OCI-LY7 (cell line): ENCODE data around the gene NPLOC4. TPM values are rescaled to one million over a fixed set of nuclear protein-coding genes. Genes with fewer than 3 reads are reported as not detected.

Experiments
- BruUV-seq: library from RNA; stranded (reverse); fragments of 400-500 nt; replicated peaks from 2 replicates; lab custom pipeline; 2021; lab: Mats Ljungman, UMichigan
- CTCF ChIA-PET: fragments of 300-600 bp; sonication (Branson Sonifier 250); formaldehyde crosslinking; loops from one replicate; lab custom pipeline; 2022; ENCODE audit warnings: antibody characterized with exemption; ENCODE audit not compliant: unreplicated experiment; lab: Charles Lee
- POLR2A ChIA-PET: fragments of 300-600 bp; sonication (Branson Sonifier 250); formaldehyde crosslinking; loops from one replicate; lab custom pipeline; 2022; ENCODE audit warnings: antibody characterized with exemption; lab: Charles Lee
- DNase-seq: peaks from one replicate; pipeline ENCODE4 v3.0.0-alpha.2; 2015; ENCODE audit warnings: low spot score
- H2AFZ ChIP-seq: fragments of 200-600 bp; sonication (generic), shearing (Covaris generic); 2 replicates; pipeline ENCODE4 v1.6.1; 2014; ENCODE audit warnings: mild to moderate bottlenecking, antibody characterized with exemption, low read length, moderate library complexity
- H3K27ac ChIP-seq: fragments of 200-600 bp; sonication (generic); 2 replicates; pipeline ENCODE4 v1.5.1; 2014; ENCODE audit warnings: mixed run types, low read depth, mild to moderate bottlenecking, moderate library complexity, low read length, inconsistent platforms; ENCODE audit not compliant: poor library complexity, severe bottlenecking
- H3K36me3 ChIP-seq: fragments of 200-600 bp; sonication (generic); 2 replicates; pipeline ENCODE4 v1.6.1; 2014; ENCODE audit warnings: mild to moderate bottlenecking, antibody characterized with exemption, low read length, moderate library complexity, mixed read lengths; ENCODE audit not compliant: insufficient read depth
- H3K4me1 ChIP-seq: fragments of 200-600 bp; sonication (generic); 2 replicates; pipeline ENCODE4 v1.5.1; 2014; ENCODE audit warnings: mild to moderate bottlenecking, low read length; ENCODE audit not compliant: insufficient read depth, poor library complexity, severe bottlenecking
- H3K4me2 ChIP-seq: fragments of 200-600 bp; sonication (generic); 2 replicates; pipeline ENCODE4 v1.6.1; 2014; ENCODE audit warnings: mild to moderate bottlenecking, low read length
- H3K4me3 ChIP-seq: fragments of 200-600 bp; sonication (generic); 2 replicates; pipeline ENCODE4 v1.5.1; 2014; ENCODE audit warnings: mild to moderate bottlenecking, low read depth, low read length; ENCODE audit not compliant: poor library complexity, severe bottlenecking
- H3K79me2 ChIP-seq: fragments of 200-600 bp; sonication (generic); 2 replicates; pipeline ENCODE4 v1.6.1; 2016; ENCODE audit warnings: low read depth, mild to moderate bottlenecking, low read length, moderate library complexity, mixed read lengths; ENCODE audit not compliant: insufficient read depth
- H3K9me2 ChIP-seq: fragments of 200-600 bp; sonication (generic); 2 replicates; pipeline ENCODE4 v1.6.1; 2016; ENCODE audit warnings: mild to moderate bottlenecking, low read length, mixed read lengths; ENCODE audit not compliant: insufficient read depth
- H3K9me3 ChIP-seq: fragments of 200-600 bp; sonication (generic); 2 replicates; pipeline ENCODE4 v1.6.1; 2014; ENCODE audit warnings: mild to moderate bottlenecking, mixed run types, low read length, mixed read lengths
- H4K20me1 ChIP-seq: fragments of 200-600 bp; sonication (generic); 2 replicates; pipeline ENCODE4 v1.6.1; 2014; ENCODE audit warnings: mild to moderate bottlenecking, antibody characterized with exemption, low read length, moderate library complexity, mixed read lengths; ENCODE audit not compliant: insufficient read depth
- CTCF ChIP-seq: fragments of 200-600 bp; sonication (generic); conservative IDR thresholded peaks from 2 replicates; pipeline ENCODE4 v1.5.1; 2014; ENCODE audit warnings: mild to moderate bottlenecking, antibody characterized with exemption, low read length, moderate library complexity, mixed read lengths
- EZH2phosphoT487 ChIP-seq: fragments of 200-600 bp; sonication (generic); IDR thresholded peaks from 2 replicates; pipeline ENCODE4 v1.6.1; 2018; ENCODE audit warnings: low read depth, borderline replicate concordance, mild to moderate bottlenecking, mixed run types, antibody characterized with exemption, low read length, moderate library complexity, mixed read lengths
- intact Hi-C: fragments of 100-400 bp; cut with micrococcal nuclease; formaldehyde crosslinking; loops from one replicate; pipeline ENCODE4 v1.10.0; 2022; ENCODE audit not compliant: unreplicated experiment
- total RNA-seq, 2 experiments: library from RNA; depleted of rRNA in 1 of 2; stranded (reverse); fragments of >200 nt in 1 of 2; shearing (Covaris generic) in 1 of 2; gene quantifications; 2 replicates each; pipeline ENCODE4 v1.2.3, GENCODE V29; 2014 to 2022

Gene NPLOC4
- total RNA-seq, 2 experiments from 2014 or later = 69.6 to 118 TPM

DNA sequence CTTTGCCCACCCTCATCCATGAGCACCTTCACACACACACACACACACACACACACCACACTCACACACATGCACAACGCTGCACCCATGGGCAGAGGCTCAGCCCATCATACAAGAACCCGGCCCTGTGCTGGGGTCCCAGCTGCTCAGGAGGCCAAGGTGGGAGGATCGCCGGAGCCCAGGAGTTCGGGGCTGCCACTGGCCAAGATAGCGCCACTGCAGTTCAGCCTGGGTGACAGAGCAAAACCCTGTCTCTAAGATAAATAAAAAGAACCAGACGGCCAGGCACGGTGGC, 112.1 kb downstream of the NPLOC4 start:
- BruUV-seq = no TSS peak
- Histone ChIP-seq H2AFZ (no peak overlapping the region), H3K36me3 (no peaks in the 10 kb centered on the region), H3K4me3 (no peak overlapping the region), H4K20me1 (no peaks in the 10 kb centered on the region), H3K9me2 (no peaks in the 10 kb centered on the region), H3K4me1 (peaks cover 6% of the 10 kb centered on the region), H3K79me2 (no peaks in the 10 kb centered on the region), H3K27ac (no peak overlapping the region), H3K9me3 (no peaks in the 10 kb centered on the region), H3K4me2 (no peak overlapping the region)
- intact Hi-C loops = no loop called here
- TF ChIP-seq EZH2phosphoT487 = no peak
- TF ChIP-seq CTCF = no peak
- POLR2A ChIA-PET = no interaction called here
- DNase-seq = no peak
- CTCF ChIA-PET = no interaction called here

DNA sequence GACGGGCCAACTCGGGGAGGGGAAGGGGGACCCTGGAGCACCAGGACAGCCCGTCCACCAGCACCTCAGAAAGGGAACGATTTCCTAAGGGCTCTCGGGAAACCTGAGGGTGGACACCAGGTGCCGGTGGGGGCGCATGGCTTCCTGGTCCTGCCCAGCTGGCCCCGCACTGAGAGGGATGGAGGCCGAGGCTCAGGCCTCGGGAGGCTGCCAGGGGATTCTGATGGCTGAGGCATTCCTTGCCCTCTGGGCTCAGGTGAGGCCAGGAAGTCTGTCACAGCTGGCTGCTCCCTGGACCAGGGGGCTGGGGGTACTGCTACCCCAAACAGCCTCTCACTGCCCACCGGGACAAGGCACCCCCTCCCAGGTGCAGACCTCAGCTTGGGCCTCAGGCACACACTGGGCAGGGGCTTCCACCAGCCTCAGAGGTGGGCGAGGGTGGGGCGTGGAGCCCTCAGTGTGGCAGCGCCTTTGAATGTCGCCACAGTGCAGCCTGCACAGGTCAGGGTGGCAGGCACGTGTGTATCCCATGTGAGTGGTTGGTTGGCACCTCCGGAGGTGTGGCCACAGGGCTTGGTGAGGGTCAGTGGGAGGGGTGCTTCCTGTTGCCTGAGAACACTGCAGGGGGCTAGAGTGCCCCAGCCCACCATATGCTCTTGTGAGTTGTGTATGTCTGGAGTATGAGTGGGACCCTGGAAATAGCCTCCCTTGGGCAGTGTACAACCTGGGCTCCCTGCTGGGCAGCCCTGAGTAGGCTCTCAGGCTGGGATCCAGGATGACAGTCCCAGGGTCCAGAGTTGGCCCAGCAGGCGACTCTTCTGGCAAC, 112.7 kb downstream of the NPLOC4 start:
- TF ChIP-seq EZH2phosphoT487 = no peak
- TF ChIP-seq CTCF = no peak
- CTCF ChIA-PET = interaction anchor here (0.6 kb wide), 1 partner anchor 161 kb away, joined by 3 read pairs; no protein-coding TSS in a partner anchor
- intact Hi-C loops = no loop called here

More for the DNA sequence above, 112.7 kb downstream of the NPLOC4 start:
- DNase-seq = no peak
- Histone ChIP-seq H3K36me3 (no peaks in the 10 kb centered on the region), H3K4me3 (no peak overlapping the region), H3K9me2 (no peaks in the 10 kb centered on the region), H2AFZ (no peak overlapping the region), H4K20me1 (no peaks in the 10 kb centered on the region), H3K4me1 (peaks cover 12% of the 10 kb centered on the region), H3K27ac (no peak overlapping the region), H3K79me2 (no peaks in the 10 kb centered on the region), H3K4me2 (no peak overlapping the region), H3K9me3 (no peaks in the 10 kb centered on the region)
- no TSS peak for BruUV-seq
- POLR2A ChIA-PET = no interaction called here
